ENCODE results near the gene NACC1. TPM values are rescaled to one million over a fixed set of nuclear protein-coding genes. Genes with fewer than 3 reads are reported as not detected.

NACC1 gene
- total and polyA plus RNA-seq, 2 experiments from 2014 or later: 12.4 to 260 TPM

GRCh38 chr19:13069415-13070359 is 48.4 kb upstream of the NACC1 start (continued):
- TF ChIP-seq ZNF462 (CRISPR knock-in tag; IDR thresholded peaks at IDR 0.05) (no peak), CTCF (conservative IDR thresholded peaks at IDR 0.05; ENCODE audit: low read depth in 2 of 2) (no peak)

- Histone ChIP-seq H3K36me3 (ENCODE audit: insufficient read depth) (no peaks in the 10 kb centered on the region), H3K27ac (ENCODE audit: low read depth) (no peak overlapping the region)
- TF ChIP-seq ZNF114 (CRISPR knock-in tag; IDR thresholded peaks at IDR 0.05) (no peak), JUNB (IDR thresholded peaks at IDR 0.05; ENCODE audit: unreplicated experiment) (no peak), ZNF462 (CRISPR knock-in tag; IDR thresholded peaks at IDR 0.05) (no peak)
Observed at GRCh38 chr19:13070425-13071140, 47.5 kb upstream of the NACC1 start.

More at GRCh38 chr19:13070425-13071140, 47.5 kb upstream of the NACC1 start:
- Histone ChIP-seq H3K79me2 (replicated peaks; ENCODE audit: insufficient read depth) (no peaks in the 10 kb centered on the region), H3K9me2 (ENCODE audit: insufficient read depth) (no peaks in the 10 kb centered on the region), H3K4me2 (no peak overlapping the region), H3K4me3 (no peak overlapping the region), H3K4me1 (ENCODE audit: insufficient read depth) (no peaks in the 10 kb centered on the region), H3F3A (replicated peaks; ENCODE audit: low read depth) (no peaks in the 10 kb centered on the region), H4K20me1 (replicated peaks; ENCODE audit: insufficient read depth) (no peaks in the 10 kb centered on the region), H3K27me3 (ENCODE audit: insufficient read depth) (no peaks in the 10 kb centered on the region), H2AFZ (peak overlapping the region; percentile 92)
- H3K36me3 Mint-ChIP-seq (ENCODE audit: low read depth): no peaks in the 10 kb centered on the region
- ATAC-seq: no peak
- H3K4me1 Mint-ChIP-seq: no peaks in the 10 kb centered on the region; the same call in 2 of the 3 replicates
- peaks cover 16% of the 10 kb centered on the region for H3K27me3 Mint-ChIP-seq (ENCODE audit: insufficient read depth, low read depth, poor library complexity)
- H3K27ac Mint-ChIP-seq: no peak overlapping the region
- DNase-seq (ENCODE audit: low spot score): no peak
- H3K9me3 Mint-ChIP-seq: no peaks in the 10 kb centered on the region
- no peak overlapping the region for H3K4me3 Mint-ChIP-seq

Data from GM23338 (cell line).